Activated CD4-positive, alpha-beta T cell treated with anti-CD3 and anti-CD28 coated beads for 36 hours (primary cell): ENCODE data around the gene FRMPD2. TPM values are rescaled to one million over a fixed set of nuclear protein-coding genes. Genes with fewer than 3 reads are reported as not detected.

Experiments used
- ATAC-seq: fragments of 200-7000 bp; cut with Tn5 transposase; one replicate; pipeline ENCODE4 v1.10.0; 2021; ENCODE audit warnings: mild to moderate bottlenecking, moderate library complexity
- CTCF ChIA-PET: fragments of 350-600 bp; sonication (Branson Sonifier 250); formaldehyde crosslinking; loops from one replicate; lab custom pipeline; 2021; ENCODE audit warnings: antibody characterized with exemption; lab: Charles Lee
- POLR2A ChIA-PET: fragments of 350-600 bp; sonication (Branson Sonifier 250); formaldehyde crosslinking; loops from one replicate; lab custom pipeline; 2021; ENCODE audit warnings: antibody characterized with exemption, inconsistent platforms; lab: Charles Lee
- DNase-seq: peaks from one replicate; pipeline ENCODE4 v3.0.0-alpha.2; 2020
- H3K27ac Mint-ChIP-seq: one replicate; pipeline ENCODE4 v1.8.0; 2021; ENCODE audit warnings: mixed read lengths
- H3K27me3 Mint-ChIP-seq: one replicate; pipeline ENCODE4 v1.8.0; 2021; ENCODE audit warnings: mixed read lengths
- H3K36me3 Mint-ChIP-seq: one replicate; pipeline ENCODE4 v1.8.0; 2021; ENCODE audit warnings: low read depth, mixed read lengths
- H3K4me1 Mint-ChIP-seq: one replicate; pipeline ENCODE4 v1.8.0; 2021; ENCODE audit warnings: mixed read lengths
- H3K4me3 Mint-ChIP-seq: one replicate; pipeline ENCODE4 v1.8.0; 2021; ENCODE audit warnings: mild to moderate bottlenecking, moderate library complexity, mixed read lengths
- H3K9me3 Mint-ChIP-seq: one replicate; pipeline ENCODE4 v1.8.0; 2021; ENCODE audit warnings: low read depth, mixed read lengths
- intact Hi-C, 2 experiments: fragments of 100-400 bp; cut with DNase I in 1 of 2; cut with micrococcal nuclease in 1 of 2; formaldehyde crosslinking; loops; one replicate each; pipeline versions ENCODE4 v1.14.2 to v1.15.1; 2022 to 2024; cut with DNase I, micrococcal nuclease
- total RNA-seq, 2 experiments: library from RNA; stranded (reverse); gene quantifications; one replicate each; pipeline ENCODE4 v1.2.3, GENCODE V29; 2021

Gene FRMPD2
- total RNA-seq, 2 experiments from 2014 or later = not detected

DNA sequence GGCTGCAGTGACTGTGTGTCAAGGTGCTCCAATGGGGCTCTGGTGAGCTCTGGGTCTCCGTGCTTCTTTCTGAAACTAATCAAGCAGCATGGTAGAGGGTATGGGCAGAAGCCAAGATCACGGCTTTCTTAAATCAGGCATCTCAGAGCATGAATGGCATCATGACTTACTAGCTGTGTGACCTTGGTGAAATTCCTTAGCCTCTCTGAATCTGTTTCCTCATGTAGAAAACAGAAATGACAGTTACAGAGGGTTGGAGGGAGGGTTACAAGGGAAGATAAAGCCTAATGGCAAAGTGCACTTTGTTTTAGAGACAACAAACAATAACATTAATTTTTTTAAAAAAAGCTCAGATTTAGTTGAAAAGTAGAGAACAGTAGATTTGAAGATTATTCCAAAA is 34.9 kb downstream of the FRMPD2 start:
- no peaks in the 10 kb centered on the region for H3K27me3 Mint-ChIP-seq
- CTCF ChIA-PET = interaction anchor here (0.6 to 0.8 kb wide), 2 partner anchors 9 to 1064 kb away, joined by 3 read pairs; no protein-coding TSS in a partner anchor

GRCh38 chr10:48238826-48239520 is 35.5 kb downstream of the FRMPD2 start:
- Mint-ChIP-seq H3K4me3 (no peak overlapping the region), H3K4me1 (no peaks in the 10 kb centered on the region)
- CTCF ChIA-PET = interaction anchor here (0.8 kb wide), 1 partner anchor 10 kb away, joined by 3 read pairs; no protein-coding TSS in a partner anchor

More for the DNA sequence above, 34.9 kb downstream of the FRMPD2 start:
- DNase-seq (no peak), ATAC-seq (no peak)
- no peaks in the 10 kb centered on the region for H3K9me3 Mint-ChIP-seq
- H3K4me3 Mint-ChIP-seq = no peak overlapping the region
- H3K4me1 Mint-ChIP-seq = no peaks in the 10 kb centered on the region
- H3K36me3 Mint-ChIP-seq = no peaks in the 10 kb centered on the region
- POLR2A ChIA-PET = no interaction called here
- no peak overlapping the region for H3K27ac Mint-ChIP-seq
- intact Hi-C loops = no loop called here

GRCh38 chr10:48237259-48238250 is 36.9 kb downstream of the FRMPD2 start:
- Mint-ChIP-seq H3K27ac (no peak overlapping the region), H3K4me3 (no peak overlapping the region), H3K4me1 (no peaks in the 10 kb centered on the region), H3K27me3 (no peaks in the 10 kb centered on the region), H3K36me3 (no peaks in the 10 kb centered on the region), H3K9me3 (no peaks in the 10 kb centered on the region)
- ATAC-seq (no peak), DNase-seq (no peak)
- intact Hi-C loops = no loop called here
- POLR2A ChIA-PET = no interaction called here
- CTCF ChIA-PET = interaction anchor here (1.0 to 1.1 kb wide), 2 partner anchors 11 to 41 kb away, joined by 3 to 6 read pairs; no protein-coding TSS in a partner anchor

More at GRCh38 chr10:48238826-48239520, 35.5 kb downstream of the FRMPD2 start:
- POLR2A ChIA-PET = no interaction called here
- DNase-seq (no peak), ATAC-seq (no peak)
- Mint-ChIP-seq H3K36me3 (no peaks in the 10 kb centered on the region), H3K27me3 (no peaks in the 10 kb centered on the region), H3K9me3 (no peaks in the 10 kb centered on the region), H3K27ac (no peak overlapping the region)
- intact Hi-C loops = no loop called here

GRCh38 chr10:48236199-48236621 is 38.3 kb downstream of the FRMPD2 start:
- ATAC-seq (no peak), DNase-seq (no peak)
- ChIA-PET POLR2A (no interaction called here), CTCF (interaction anchor here (1.0 kb wide), 2 partner anchors 10 kb away, joined by 3 read pairs; no protein-coding TSS in a partner anchor)
- Mint-ChIP-seq H3K9me3 (no peaks in the 10 kb centered on the region), H3K27me3 (no peaks in the 10 kb centered on the region), H3K4me3 (no peak overlapping the region), H3K36me3 (no peaks in the 10 kb centered on the region), H3K4me1 (no peaks in the 10 kb centered on the region), H3K27ac (no peak overlapping the region)
- intact Hi-C loops = no loop called here

GRCh38 chr10:48235501-48235900 is 39.0 kb downstream of the FRMPD2 start:
- ATAC-seq = no peak
- no peaks in the 10 kb centered on the region for H3K36me3 Mint-ChIP-seq
- intact Hi-C loops = no loop called here

GRCh38 chr10:48234787-48235186 is 39.7 kb downstream of the FRMPD2 start:
- Mint-ChIP-seq H3K27ac (no peak overlapping the region), H3K27me3 (peaks cover 1% of the 10 kb centered on the region), H3K4me3 (no peak overlapping the region), H3K36me3 (no peaks in the 10 kb centered on the region), H3K4me1 (no peaks in the 10 kb centered on the region), H3K9me3 (no peaks in the 10 kb centered on the region)
- DNase-seq (no peak), ATAC-seq (no peak)
- intact Hi-C loops = no loop called here
- POLR2A ChIA-PET = no interaction called here
- CTCF ChIA-PET = no interaction called here

More at GRCh38 chr10:48235501-48235900, 39.0 kb downstream of the FRMPD2 start:
- no peaks in the 10 kb centered on the region for H3K4me1 Mint-ChIP-seq
- DNase-seq = no peak
- H3K9me3 Mint-ChIP-seq = no peaks in the 10 kb centered on the region
- peaks cover 1% of the 10 kb centered on the region for H3K27me3 Mint-ChIP-seq
- no peak overlapping the region for H3K27ac Mint-ChIP-seq
- ChIA-PET CTCF (interaction anchor here (0.5 to 1.0 kb wide), 2 partner anchors 11 to 1455 kb away, joined by 3 to 4 read pairs; no protein-coding TSS in a partner anchor), POLR2A (no interaction called here)
- H3K4me3 Mint-ChIP-seq = no peak overlapping the region

- DNase-seq = no peak
- intact Hi-C loops = no loop called here
- H3K4me3 Mint-ChIP-seq = no peak overlapping the region
- ATAC-seq = no peak
- no peaks in the 10 kb centered on the region for H3K4me1 Mint-ChIP-seq
- H3K27ac Mint-ChIP-seq = no peak overlapping the region
- peaks cover 1% of the 10 kb centered on the region for H3K27me3 Mint-ChIP-seq
- ChIA-PET CTCF (no interaction called here), POLR2A (no interaction called here)
- H3K9me3 Mint-ChIP-seq = no peaks in the 10 kb centered on the region
- H3K36me3 Mint-ChIP-seq = no peaks in the 10 kb centered on the region
Observed at GRCh38 chr10:48234295-48234694, 40.2 kb downstream of the FRMPD2 start.

GRCh38 chr10:48233559-48234005 is 40.9 kb downstream of the FRMPD2 start:
- H3K27me3 Mint-ChIP-seq = peaks cover 1% of the 10 kb centered on the region
- intact Hi-C loops = no loop called here
- no peak overlapping the region for H3K27ac Mint-ChIP-seq
- DNase-seq = no peak
- POLR2A ChIA-PET = no interaction called here
- ATAC-seq = no peak
- H3K36me3 Mint-ChIP-seq = no peaks in the 10 kb centered on the region
- no peak overlapping the region for H3K4me3 Mint-ChIP-seq
- no peaks in the 10 kb centered on the region for H3K9me3 Mint-ChIP-seq
- no peaks in the 10 kb centered on the region for H3K4me1 Mint-ChIP-seq
- CTCF ChIA-PET = no interaction called here

GRCh38 chr10:48232717-48233447 is 41.6 kb downstream of the FRMPD2 start:
- H3K9me3 Mint-ChIP-seq = no peaks in the 10 kb centered on the region
- no peak overlapping the region for H3K4me3 Mint-ChIP-seq
- ATAC-seq = no peak
- no peaks in the 10 kb centered on the region for H3K36me3 Mint-ChIP-seq
- intact Hi-C loops = no loop called here
- peaks cover 1% of the 10 kb centered on the region for H3K27me3 Mint-ChIP-seq
- CTCF ChIA-PET = no interaction called here
- H3K27ac Mint-ChIP-seq = no peak overlapping the region
- DNase-seq = no peak
- H3K4me1 Mint-ChIP-seq = no peaks in the 10 kb centered on the region
- POLR2A ChIA-PET = no interaction called here

- ChIA-PET POLR2A (no interaction called here), CTCF (no interaction called here)
- intact Hi-C loops = no loop called here
- no peaks in the 10 kb centered on the region for H3K4me1 Mint-ChIP-seq
- H3K4me3 Mint-ChIP-seq = no peak overlapping the region
- no peak for DNase-seq
- H3K27ac Mint-ChIP-seq = no peak overlapping the region
- no peak for ATAC-seq
- H3K36me3 Mint-ChIP-seq = no peaks in the 10 kb centered on the region
- H3K27me3 Mint-ChIP-seq = peaks cover 4% of the 10 kb centered on the region
- no peaks in the 10 kb centered on the region for H3K9me3 Mint-ChIP-seq
Observed at GRCh38 chr10:48231699-48232315, 42.7 kb downstream of the FRMPD2 start.

DNA sequence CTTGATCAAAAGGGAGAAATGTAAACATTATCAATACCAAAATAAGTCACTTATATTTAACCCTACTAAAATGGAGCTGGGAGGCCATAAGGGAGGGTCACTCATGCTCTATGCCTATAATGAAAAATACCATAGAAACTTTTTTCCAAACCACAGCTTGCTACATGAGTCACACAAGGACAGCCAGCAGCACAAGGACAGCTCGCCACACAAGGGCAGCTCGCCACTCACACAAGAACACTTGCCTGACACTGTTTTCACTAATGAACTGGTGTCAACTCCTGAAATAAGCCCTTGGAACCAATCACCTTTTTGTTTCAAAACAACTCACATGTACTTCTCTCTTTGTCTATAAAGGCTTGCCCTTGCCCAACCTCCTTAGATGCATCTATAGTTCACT is 43.3 kb downstream of the FRMPD2 start:
- H3K27me3 Mint-ChIP-seq = peaks cover 5% of the 10 kb centered on the region
- ATAC-seq = no peak
- intact Hi-C loops = no loop called here
- no peak overlapping the region for H3K4me3 Mint-ChIP-seq
- ChIA-PET CTCF (no interaction called here), POLR2A (no interaction called here)
- no peak overlapping the region for H3K27ac Mint-ChIP-seq
- no peak for DNase-seq
- no peaks in the 10 kb centered on the region for H3K9me3 Mint-ChIP-seq
- no peaks in the 10 kb centered on the region for H3K4me1 Mint-ChIP-seq
- no peaks in the 10 kb centered on the region for H3K36me3 Mint-ChIP-seq
